ENCODE data around the gene SEC22C. TPM values are rescaled to one million over a fixed set of nuclear protein-coding genes. Genes with fewer than 3 reads are reported as not detected.

SEC22C gene
- total and polyA plus RNA-seq, 2 of the 13 experiments (the other 11 are each of a cell fraction or from before 2014, with no cell fraction given) = 20.0 to 40.0 TPM

- TF ChIP-seq KLF15 (CRISPR knock-in tag; IDR thresholded peaks at IDR 0.05; ENCODE audit: borderline replicate concordance) (no peak), ZNF253 (CRISPR knock-in tag; IDR thresholded peaks at IDR 0.05; ENCODE audit: borderline replicate concordance) (no peak), RORA (CRISPR knock-in tag; IDR thresholded peaks at IDR 0.05) (no peak), REXO4 (CRISPR knock-in tag; IDR thresholded peaks at IDR 0.05; ENCODE audit: borderline replicate concordance) (no peak), NFE2L2 (IDR thresholded peaks at IDR 0.05; ENCODE audit: low read length) (no peak)
- TF ChIP-seq, protein P1, sequence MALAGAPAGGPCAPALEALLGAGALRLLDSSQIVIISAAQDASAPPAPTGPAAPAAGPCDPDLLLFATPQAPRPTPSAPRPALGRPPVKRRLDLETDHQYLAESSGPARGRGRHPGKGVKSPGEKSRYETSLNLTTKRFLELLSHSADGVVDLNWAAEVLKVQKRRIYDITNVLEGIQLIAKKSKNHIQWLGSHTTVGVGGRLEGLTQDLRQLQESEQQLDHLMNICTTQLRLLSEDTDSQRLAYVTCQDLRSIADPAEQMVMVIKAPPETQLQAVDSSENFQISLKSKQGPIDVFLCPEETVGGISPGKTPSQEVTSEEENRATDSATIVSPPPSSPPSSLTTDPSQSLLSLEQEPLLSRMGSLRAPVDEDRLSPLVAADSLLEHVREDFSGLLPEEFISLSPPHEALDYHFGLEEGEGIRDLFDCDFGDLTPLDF (CRISPR knock-in tag; IDR thresholded peaks at IDR 0.05) = no peak
These were observed 72.7 kb downstream of the SEC22C start (continued) for GRCh38 chr3:42509111-42509510.

DNA sequence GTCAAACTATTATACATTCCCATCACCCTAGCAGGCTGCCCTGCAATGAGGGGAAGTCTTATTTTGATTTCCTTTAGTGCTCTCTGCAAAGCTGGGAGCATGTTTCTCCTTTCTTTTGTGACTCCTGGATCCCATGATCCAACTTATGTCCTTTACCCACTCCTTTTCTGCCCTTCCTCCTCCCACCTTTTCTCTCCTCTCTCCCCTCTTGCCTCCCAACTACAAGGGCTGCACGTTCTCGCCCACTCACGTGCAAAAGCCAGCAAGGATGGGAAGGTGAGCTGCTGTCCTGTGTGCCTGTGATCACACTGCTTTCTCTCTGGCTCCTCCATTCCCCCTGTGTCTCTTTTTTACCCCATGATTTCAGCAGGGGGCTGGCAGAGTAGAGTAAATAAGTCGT is 73.2 kb downstream of the SEC22C start:
- H3K4me1 ChIP-seq (ENCODE audit: insufficient read depth, low read length) = peaks cover 18% of the 10 kb centered on the region
- TF ChIP-seq, protein P2, sequence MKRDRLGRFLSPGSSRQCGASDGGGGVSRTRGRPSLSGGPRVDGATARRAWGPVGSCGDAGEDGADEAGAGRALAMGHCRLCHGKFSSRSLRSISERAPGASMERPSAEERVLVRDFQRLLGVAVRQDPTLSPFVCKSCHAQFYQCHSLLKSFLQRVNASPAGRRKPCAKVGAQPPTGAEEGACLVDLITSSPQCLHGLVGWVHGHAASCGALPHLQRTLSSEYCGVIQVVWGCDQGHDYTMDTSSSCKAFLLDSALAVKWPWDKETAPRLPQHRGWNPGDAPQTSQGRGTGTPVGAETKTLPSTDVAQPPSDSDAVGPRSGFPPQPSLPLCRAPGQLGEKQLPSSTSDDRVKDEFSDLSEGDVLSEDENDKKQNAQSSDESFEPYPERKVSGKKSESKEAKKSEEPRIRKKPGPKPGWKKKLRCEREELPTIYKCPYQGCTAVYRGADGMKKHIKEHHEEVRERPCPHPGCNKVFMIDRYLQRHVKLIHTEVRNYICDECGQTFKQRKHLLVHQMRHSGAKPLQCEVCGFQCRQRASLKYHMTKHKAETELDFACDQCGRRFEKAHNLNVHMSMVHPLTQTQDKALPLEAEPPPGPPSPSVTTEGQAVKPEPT (CRISPR knock-in tag; IDR thresholded peaks at IDR 0.05; ENCODE audit: low read depth) = no peak
- TF ChIP-seq IRF2 (CRISPR knock-in tag; IDR thresholded peaks at IDR 0.05) = no peak
- TF ChIP-seq, protein P3, sequence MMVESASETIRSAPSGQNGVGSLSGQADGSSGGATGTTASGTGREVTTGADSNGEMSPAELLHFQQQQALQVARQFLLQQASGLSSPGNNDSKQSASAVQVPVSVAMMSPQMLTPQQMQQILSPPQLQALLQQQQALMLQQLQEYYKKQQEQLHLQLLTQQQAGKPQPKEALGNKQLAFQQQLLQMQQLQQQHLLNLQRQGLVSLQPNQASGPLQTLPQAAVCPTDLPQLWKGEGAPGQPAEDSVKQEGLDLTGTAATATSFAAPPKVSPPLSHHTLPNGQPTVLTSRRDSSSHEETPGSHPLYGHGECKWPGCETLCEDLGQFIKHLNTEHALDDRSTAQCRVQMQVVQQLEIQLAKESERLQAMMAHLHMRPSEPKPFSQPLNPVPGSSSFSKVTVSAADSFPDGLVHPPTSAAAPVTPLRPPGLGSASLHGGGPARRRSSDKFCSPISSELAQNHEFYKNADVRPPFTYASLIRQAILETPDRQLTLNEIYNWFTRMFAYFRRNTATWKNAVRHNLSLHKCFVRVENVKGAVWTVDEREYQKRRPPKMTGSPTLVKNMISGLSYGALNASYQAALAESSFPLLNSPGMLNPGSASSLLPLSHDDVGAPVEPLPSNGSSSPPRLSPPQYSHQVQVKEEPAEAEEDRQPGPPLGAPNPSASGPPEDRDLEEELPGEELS (CRISPR knock-in tag; IDR thresholded peaks at IDR 0.05) = no peak
- TF ChIP-seq TSC22D2 (CRISPR knock-in tag; IDR thresholded peaks at IDR 0.05; ENCODE audit: borderline replicate concordance) = no peak
- no peak for TF ChIP-seq E2F5 (CRISPR knock-in tag; conservative IDR thresholded peaks at IDR 0.05)
- no peak for TF ChIP-seq ZNF720 (CRISPR knock-in tag; IDR thresholded peaks at IDR 0.05)
- TF ChIP-seq MATR3 (CRISPR knock-in tag; IDR thresholded peaks at IDR 0.05) = no peak
- no peak for TF ChIP-seq NBN (conservative IDR thresholded peaks at IDR 0.05)
- no peak for TF ChIP-seq IKZF4 (CRISPR knock-in tag; IDR thresholded peaks at IDR 0.05; ENCODE audit: borderline replicate concordance, low read depth, not compliant biosample characterization)
- no peak for TF ChIP-seq ZFY (CRISPR knock-in tag; IDR thresholded peaks at IDR 0.05)
- TF ChIP-seq TAF1 (CRISPR knock-in tag; IDR thresholded peaks at IDR 0.05) = no peak
- no peak for TF ChIP-seq KLF9 (CRISPR knock-in tag; IDR thresholded peaks at IDR 0.05; ENCODE audit: low read depth)
- no peak for TF ChIP-seq SRY (CRISPR knock-in tag; IDR thresholded peaks at IDR 0.05)
- TF ChIP-seq CBFB (CRISPR knock-in tag; IDR thresholded peaks at IDR 0.05) = no peak
- TF ChIP-seq ASH2L (IDR thresholded peaks at IDR 0.05; ENCODE audit: insufficient read length, low read depth, low read length) = no peak

More for the DNA sequence above, 73.2 kb downstream of the SEC22C start:
- no peaks in the 10 kb centered on the region for H3K9me3 ChIP-seq (ENCODE audit: low read length)
- H3K27ac ChIP-seq (ENCODE audit: extremely low read length, insufficient read depth, low read length) = no peak overlapping the region
- H3K4me3 ChIP-seq (replicated peaks in 1 of 3; ENCODE audit: insufficient read depth in 1 of 3, low read depth in 2 of 3, low read length in 3 of 3) = no peak overlapping the region
- FAIRE-seq = no peak
- no peak overlapping the region for H2AFZ ChIP-seq (ENCODE audit: low read length)
- H3K9ac ChIP-seq (ENCODE audit: insufficient read depth, low read depth, low read length) = no peak overlapping the region
- POLR2A ChIA-PET = no interaction called here
- no peaks in the 10 kb centered on the region for H4K20me1 ChIP-seq (ENCODE audit: insufficient read depth, low read length)
- no TSS peak for BruUV-seq (replicated peaks)
- CTCF ChIA-PET (ENCODE audit: low intra/inter-chr PET ratio, low total read pairs) = no interaction called here
- H3K79me2 ChIP-seq (ENCODE audit: insufficient read depth, low read length) = no peaks in the 10 kb centered on the region
- no peak for DNase-seq (ENCODE audit: low spot score)
- no peak overlapping the region for H3K4me2 ChIP-seq (ENCODE audit: low read depth, low read length)
- intact Hi-C loops (cut with micrococcal nuclease; ENCODE audit: unreplicated experiment) = no loop called here
- no peak for ATAC-seq
- H3K36me3 ChIP-seq (replicated peaks in 1 of 2; ENCODE audit: control insufficient read depth in 1 of 2, insufficient read depth in 2 of 2, low read length in 2 of 2) = no peaks in the 10 kb centered on the region
- H3K27me3 ChIP-seq (ENCODE audit: control insufficient read depth in 1 of 2, insufficient read depth in 2 of 2, low read length in 2 of 2) = peaks cover 0 to 11% of the 10 kb centered on the region in 2 experiments; a peak in 4 of 5 replicates
- WGBS (ENCODE audit: low lambda C conversion rate) = 6% methylated on average over 4 of the region's 4 CpGs
- in situ Hi-C loops (cut with HindIII; ENCODE audit: extremely low pct_ligation_motif_present, low pct_unique_long_range_greater_than_20kb) = no loop called here

Measured in HepG2 (cell line).